ENCODE results near the gene LHX4.
A peak's percentile ranks its signal among the peaks of the same experiment; 100 is the strongest.

LHX4 gene

GRCh38 chr1:180247061-180247460 is 17.0 kb downstream of the LHX4 start:
- DNase-seq, result peak; percentile 35

GRCh38 chr1:180247580-180247979 is 17.5 kb downstream of the LHX4 start:
- no peak for DNase-seq

GRCh38 chr1:180248176-180248575 is 18.1 kb downstream of the LHX4 start:
- DNase-seq, result no peak

- DNase-seq, result peak; percentile 14
Observed at GRCh38 chr1:180248731-180249681, 18.9 kb downstream of the LHX4 start.

- DNase-seq, result no peak
Observed at GRCh38 chr1:180249725-180250498, 19.8 kb downstream of the LHX4 start.

GRCh38 chr1:180250499-180250770 is 20.4 kb downstream of the LHX4 start:
- no peak for DNase-seq

GRCh38 chr1:180250883-180251509 is 20.9 kb downstream of the LHX4 start:
- no peak for DNase-seq

- DNase-seq, result no peak
Observed at GRCh38 chr1:180251526-180252305, 21.7 kb downstream of the LHX4 start.

GRCh38 chr1:180252638-180253536 is 22.8 kb downstream of the LHX4 start:
- DNase-seq, result peak; percentile 63

GRCh38 chr1:180253585-180254495 is 23.8 kb downstream of the LHX4 start:
- no peak for DNase-seq

- DNase-seq, result no peak
Observed at GRCh38 chr1:180254496-180254819, 24.4 kb downstream of the LHX4 start.

- DNase-seq, result no peak
Observed at GRCh38 chr1:180254854-180255253, 24.8 kb downstream of the LHX4 start.

GRCh38 chr1:180255536-180256340 is 25.7 kb downstream of the LHX4 start:
- no peak for DNase-seq

- DNase-seq, result no peak
Observed at GRCh38 chr1:180256341-180257027, 26.4 kb downstream of the LHX4 start.

GRCh38 chr1:180257028-180257386 is 26.9 kb downstream of the LHX4 start:
- no peak for DNase-seq

- no peak for DNase-seq
Observed at GRCh38 chr1:180257486-180257885, 27.4 kb downstream of the LHX4 start.

- DNase-seq, result no peak
Observed at GRCh38 chr1:180258290-180258689, 28.2 kb downstream of the LHX4 start.

GRCh38 chr1:180258935-180259334 is 28.9 kb downstream of the LHX4 start:
- no peak for DNase-seq
